CD4-positive, alpha-beta T cell treated with Interleukin-10 for 1 hour (primary cell): ENCODE data around the gene IL1RAPL2.

Source experiments
- DNase-seq: peaks from one replicate; pipeline ENCODE4 v3.0.0-alpha.2; 2020

IL1RAPL2 gene

DNA sequence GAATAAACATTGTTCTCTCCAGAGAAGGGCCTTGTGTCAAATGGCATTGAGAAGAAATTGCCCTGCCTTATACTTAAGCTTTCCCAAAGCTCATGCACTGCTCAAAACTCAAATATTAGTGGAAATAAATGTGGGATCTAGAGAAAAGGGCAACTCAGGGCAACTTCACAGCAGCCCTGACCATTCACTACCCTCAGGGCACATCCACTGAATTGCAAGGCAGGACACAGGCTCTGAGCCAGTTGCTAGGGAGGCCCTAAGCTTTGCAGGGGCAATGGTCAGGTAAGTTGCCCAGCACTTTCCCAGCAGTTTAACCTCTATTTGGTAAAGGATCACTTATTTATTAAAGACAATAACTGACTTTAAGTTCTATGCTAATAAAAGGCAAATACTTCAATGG, 909.8 kb downstream of the IL1RAPL2 start:
- no peak for DNase-seq

DNA sequence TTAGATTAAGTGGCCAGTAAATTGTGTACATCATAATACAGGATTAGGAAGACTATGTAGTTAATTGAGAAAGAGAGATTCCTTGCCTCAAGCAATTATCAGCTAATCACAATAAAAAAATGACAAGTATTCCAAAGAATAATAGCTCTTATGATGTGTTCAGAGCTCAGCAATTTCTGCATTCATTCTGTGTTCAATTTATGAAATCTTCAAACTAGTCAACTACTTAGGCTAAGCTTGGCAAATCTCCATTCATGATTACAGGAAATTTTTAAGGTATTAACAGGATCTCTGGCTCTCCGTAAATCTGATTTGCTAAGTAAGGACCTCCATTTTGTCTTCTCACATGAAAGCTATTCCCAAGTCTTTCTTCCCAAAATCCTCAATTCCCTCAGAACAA, 911.4 kb downstream of the IL1RAPL2 start:
- DNase-seq: no peak

DNA sequence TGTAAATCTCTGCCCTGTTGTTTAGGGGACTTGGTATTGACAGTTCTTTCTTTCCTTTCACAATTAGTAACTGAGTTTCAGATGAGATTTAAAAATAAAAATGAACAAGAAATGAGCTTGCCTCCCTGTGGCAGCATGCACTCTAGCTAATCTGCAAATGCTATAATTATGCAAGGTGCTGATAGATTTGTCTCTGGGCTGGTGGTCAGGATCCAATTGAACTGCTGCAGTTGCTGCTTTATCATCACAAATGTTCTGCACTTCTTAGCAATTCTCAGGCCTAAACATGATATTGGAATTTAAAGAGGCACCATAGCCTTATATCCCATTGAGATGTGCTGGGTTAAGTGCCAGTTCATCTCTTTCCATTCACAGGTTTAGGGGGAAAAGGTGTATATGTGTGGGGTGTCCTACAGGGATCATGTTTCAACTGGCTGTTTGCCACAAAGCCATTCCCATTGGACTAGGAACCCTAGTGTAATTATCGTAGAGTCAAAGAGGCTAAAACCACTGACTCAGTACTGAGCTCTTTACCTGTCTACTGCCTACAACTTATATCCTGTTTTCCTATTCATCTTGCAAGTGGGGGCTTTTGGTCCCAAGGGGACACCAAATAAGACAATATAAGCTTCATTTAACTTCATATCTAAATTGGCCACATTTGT, 914.8 kb downstream of the IL1RAPL2 start:
- no peak for DNase-seq

GRCh38 chrX:105483011-105483410, 917.0 kb downstream of the IL1RAPL2 start:
- no peak for DNase-seq

DNA sequence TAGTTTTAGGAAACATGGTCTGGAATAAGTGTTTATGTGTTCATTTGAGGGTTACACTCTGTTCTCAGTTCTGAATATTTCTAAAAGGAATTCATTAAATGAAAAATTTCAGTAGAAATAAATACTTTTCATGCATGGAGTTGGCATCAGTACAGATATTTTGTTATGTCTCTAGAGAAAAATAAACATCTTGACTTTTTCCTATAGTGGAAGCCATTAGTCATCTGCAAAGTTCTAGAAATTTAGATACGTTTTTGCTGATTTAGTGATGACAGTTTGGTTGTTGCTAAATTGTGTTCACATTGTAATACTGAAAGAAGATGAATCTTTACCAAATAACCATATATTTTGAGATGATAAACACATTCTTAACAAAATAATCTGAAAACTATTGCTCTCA, 922.7 kb downstream of the IL1RAPL2 start:
- no peak for DNase-seq

GRCh38 chrX:105495376-105495775, 929.4 kb downstream of the IL1RAPL2 start:
- DNase-seq: no peak

- no peak for DNase-seq
Observed at GRCh38 chrX:105502336-105502735, 936.3 kb downstream of the IL1RAPL2 start.

GRCh38 chrX:105515561-105515960, 949.6 kb downstream of the IL1RAPL2 start:
- DNase-seq: no peak

DNA sequence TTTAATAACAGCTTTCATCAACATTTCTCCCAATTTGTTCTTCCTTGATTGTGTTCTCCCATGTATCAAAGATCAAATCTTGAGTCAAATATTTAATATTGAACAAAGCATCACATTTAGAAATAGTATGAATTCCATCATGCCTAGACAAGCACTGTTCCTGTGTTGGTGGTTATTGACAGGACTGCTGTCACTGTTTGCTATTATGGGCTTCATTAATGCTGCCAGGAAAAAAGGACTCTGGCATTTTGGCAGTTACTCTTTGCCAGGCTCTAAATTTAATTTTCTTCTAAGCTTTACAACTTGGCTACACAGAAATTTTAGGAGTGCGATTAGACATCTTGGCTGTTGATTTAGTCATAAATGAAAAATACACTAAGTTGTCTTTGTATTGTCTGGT, 960.4 kb downstream of the IL1RAPL2 start:
- no peak for DNase-seq

- no peak for DNase-seq
Observed at GRCh38 chrX:105527759-105528158, 961.8 kb downstream of the IL1RAPL2 start.

GRCh38 chrX:105533951-105534350, 968.0 kb downstream of the IL1RAPL2 start:
- DNase-seq: no peak

DNA sequence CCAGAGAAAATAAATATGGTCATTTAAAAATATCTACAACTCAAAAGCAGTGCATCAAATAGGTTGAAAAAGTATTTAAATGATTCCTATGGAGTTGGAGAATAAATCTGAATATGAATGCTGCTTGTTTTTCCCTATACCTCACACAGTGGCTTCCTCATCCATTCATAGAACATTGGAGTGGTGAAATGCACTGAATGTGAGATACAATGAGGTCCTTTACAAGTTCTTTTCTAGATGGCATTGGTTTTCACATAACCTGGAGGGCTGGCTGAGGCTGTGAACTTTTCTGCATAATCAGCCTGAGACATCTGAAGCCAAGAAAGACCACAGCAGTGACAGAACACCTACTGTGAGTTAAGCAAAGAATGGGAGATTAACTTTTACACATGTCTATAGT, 977.3 kb downstream of the IL1RAPL2 start:
- DNase-seq: no peak

- no peak for DNase-seq
Observed at GRCh38 chrX:105550043-105550663, 984.2 kb downstream of the IL1RAPL2 start.

DNA sequence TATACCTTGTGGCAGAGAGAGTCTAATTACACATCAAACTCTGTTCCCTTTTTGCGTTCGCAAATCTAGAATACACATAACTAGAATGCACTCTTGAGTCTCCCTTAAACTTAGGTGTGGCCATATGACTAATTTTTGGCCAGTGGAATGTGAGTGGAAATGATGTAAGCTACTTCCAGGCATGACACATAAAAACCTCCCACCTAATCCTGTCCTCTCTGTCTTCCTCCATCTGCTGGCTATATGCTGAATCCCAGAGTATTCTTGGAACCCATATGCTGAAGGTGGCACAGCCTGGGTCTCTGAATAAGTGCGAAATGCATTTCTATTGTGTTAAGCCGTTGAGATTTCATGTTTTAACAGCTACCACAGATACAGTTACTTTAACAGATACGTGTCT, 986.4 kb downstream of the IL1RAPL2 start:
- DNase-seq: no peak

DNA sequence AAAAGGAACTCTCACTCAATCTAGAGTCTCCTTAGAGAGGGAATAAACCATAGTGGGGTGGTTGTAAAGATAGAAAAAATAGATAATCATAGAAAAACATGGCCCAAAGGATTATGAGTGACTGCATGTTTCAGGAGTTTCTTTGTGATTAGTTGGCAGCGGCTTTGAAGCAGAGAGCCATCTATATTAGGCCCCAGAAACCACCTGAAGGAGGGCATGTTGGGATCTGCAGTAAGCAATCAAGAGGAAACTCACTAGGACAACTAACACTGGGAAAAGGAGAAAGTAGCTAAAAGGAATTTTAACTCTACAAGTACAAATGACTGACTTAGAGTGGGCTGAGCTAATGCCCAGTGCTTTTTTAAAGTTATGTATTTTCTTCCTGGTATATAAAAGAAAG, 987.1 kb downstream of the IL1RAPL2 start:
- DNase-seq: no peak

- DNase-seq: no peak
Observed at GRCh38 chrX:105564501-105564900, 998.5 kb downstream of the IL1RAPL2 start.

DNA sequence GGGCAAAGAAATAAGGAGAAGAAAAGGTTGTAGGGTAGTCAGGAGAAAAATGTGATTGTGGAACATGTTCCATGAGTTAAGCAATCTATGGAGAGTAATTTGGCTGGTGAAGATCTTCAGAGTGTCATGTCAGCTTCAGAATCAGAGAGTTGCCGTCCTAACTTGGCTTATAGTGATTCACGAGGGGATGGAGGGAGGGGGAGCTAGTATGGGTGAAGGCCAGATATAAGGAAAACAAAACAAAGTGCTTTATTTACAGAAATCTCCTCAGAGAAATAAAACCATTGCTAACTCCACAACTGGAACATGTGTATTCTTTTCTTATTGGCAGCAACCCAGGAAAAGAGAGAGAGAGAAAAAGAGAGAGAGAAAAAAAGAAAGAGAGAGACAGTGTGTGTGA, 999.9 kb downstream of the IL1RAPL2 start:
- DNase-seq: no peak

- no peak for DNase-seq
Observed at GRCh38 chrX:105567082-105567481, 1001.1 kb downstream of the IL1RAPL2 start.

DNA sequence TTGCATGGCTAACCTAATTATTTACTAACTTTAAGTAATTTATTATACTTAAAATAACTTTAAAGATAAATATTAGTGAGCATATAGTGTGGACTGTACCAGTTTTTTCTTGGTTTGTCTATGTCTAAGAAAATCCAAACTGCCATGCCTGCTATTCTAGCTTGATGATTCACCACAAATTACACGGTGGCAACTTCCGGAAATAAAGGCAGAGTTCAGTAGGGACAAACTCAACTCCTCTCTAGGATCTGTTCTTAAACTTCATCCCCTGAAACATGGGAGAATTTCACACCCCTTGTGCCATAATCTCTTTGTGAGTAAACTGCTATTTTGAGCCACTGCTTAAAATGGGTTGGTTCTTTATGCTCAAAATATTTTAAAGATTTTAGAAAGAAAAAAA, 1042.7 kb downstream of the IL1RAPL2 start:
- DNase-seq: no peak

GRCh38 chrX:105609530-105609929, 1043.5 kb downstream of the IL1RAPL2 start:
- no peak for DNase-seq

- no peak for DNase-seq
Observed at GRCh38 chrX:105610411-105610810, 1044.4 kb downstream of the IL1RAPL2 start.

DNA sequence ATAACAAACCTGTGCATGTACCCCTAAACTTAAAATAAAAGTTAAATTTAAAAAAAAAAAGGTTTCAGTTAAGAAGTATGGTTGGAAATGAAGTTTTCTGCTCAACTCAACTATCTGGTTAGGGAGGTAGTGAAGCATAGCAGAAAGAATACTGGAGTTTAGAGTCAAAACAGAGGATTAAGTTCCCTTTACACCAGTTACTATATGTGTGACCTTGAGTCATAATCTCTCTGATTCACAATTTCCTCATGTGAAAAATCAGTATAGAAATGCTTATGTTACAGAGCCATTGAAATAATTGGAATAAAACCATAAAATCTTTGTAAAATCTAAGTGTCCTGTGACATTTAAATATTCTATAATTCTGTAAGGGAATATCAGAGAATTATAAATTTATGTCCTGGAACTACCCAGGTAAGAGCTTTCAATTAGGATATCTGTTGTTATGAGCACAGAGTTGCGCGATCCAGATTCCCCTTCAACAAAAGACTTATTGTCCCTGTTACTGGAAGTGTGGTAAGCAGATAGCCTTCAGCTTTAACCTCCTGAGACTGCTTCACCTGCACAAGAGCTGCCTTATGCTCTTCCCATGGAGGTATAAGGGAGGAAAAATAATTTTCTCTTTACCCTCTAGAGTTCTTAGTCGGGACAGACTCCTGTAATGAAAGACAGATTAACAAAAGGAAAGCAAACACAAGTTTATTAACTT, 1052.5 kb downstream of the IL1RAPL2 start:
- no peak for DNase-seq

DNA sequence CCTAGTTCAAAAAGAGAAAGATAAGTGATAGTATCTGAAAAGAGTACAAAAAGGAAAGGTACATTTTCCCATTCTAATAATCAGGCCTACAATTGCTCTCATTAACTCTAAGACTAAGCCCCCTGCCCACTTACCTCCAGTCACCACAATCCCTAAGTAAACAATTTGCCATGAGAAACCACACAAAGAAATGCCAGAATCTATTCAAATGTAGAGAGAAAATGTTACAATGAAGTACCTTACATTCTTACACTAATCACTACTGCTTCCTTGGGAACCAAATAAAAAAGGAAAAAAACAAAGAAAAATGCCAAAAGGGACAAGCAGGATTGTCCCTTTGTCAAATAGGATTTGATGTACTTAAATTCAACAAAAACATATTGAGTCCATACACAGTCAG, 1068.2 kb downstream of the IL1RAPL2 start:
- no peak for DNase-seq

- no peak for DNase-seq
Observed at GRCh38 chrX:105635794-105636193, 1069.8 kb downstream of the IL1RAPL2 start.
